Left cardiac atrium (tissue), 4 donors: ENCODE data around the gene MTHFD1L. TPM values are rescaled to one million over a fixed set of nuclear protein-coding genes. Genes with fewer than 3 reads are reported as not detected.

Experiments
- ATAC-seq, 2 donors: fragments of 200-7000 bp; cut with Tn5 transposase; one replicate each; pipeline ENCODE4 v1.9.1; 2020; ENCODE audit warnings: mild to moderate bottlenecking in 2 of 2, moderate library complexity in 2 of 2
- DNase-seq: peaks from one replicate; pipeline ENCODE4 v3.0.0-alpha.2; 2020
- intact Hi-C, 2 donors: fragments of 100-400 bp; cut with DNase I; formaldehyde crosslinking; loops; one replicate each; pipeline versions ENCODE4 v1.14.1 to v1.15.1; 2022 to 2023
- total RNA-seq, 2 donors: library from RNA; stranded (reverse); fragmentation: NEBNext Ultra II Directional; extraction: Animal tissue kit (Norgen Biotek cat#: 25700); gene quantifications; one replicate each; pipeline ENCODE4 v1.2.1, GENCODE V29; 2021
- donor health status: DM: no; HTN: yes; CAD: no.
- donor health status: DM: no; HTN: yes; CAD: no; lungs with severe emphysema.
- donor health status: DM: yes; HTN: yes; CAD: no.
- donor health status: Dilated cardiomyopathy.

The MTHFD1L gene
- total RNA-seq, 2 donors from 2014 or later, result 4.8 to 19.7 TPM

GRCh38 chr6:150924808-150925589 lies 59.5 kb downstream of the MTHFD1L start:
- peak; percentile 85 to 89 for ATAC-seq
- no peak for DNase-seq

GRCh38 chr6:150925590-150925928 lies 60.1 kb downstream of the MTHFD1L start:
- intact Hi-C loops, result no loop called here
- ATAC-seq (peak; percentile 56 to 64), DNase-seq (no peak)

More at GRCh38 chr6:150924808-150925589, 59.5 kb downstream of the MTHFD1L start:
- intact Hi-C loops, result no loop called here

- ATAC-seq (peak in 1 of 2 donors; percentile 25), DNase-seq (no peak)
- intact Hi-C loops, result no loop called here
Observed at GRCh38 chr6:150925976-150926375, 60.5 kb downstream of the MTHFD1L start.

- DNase-seq, result no peak
- no peak for ATAC-seq
- intact Hi-C loops, result no loop called here
Observed at GRCh38 chr6:150928882-150929281, 63.4 kb downstream of the MTHFD1L start.

GRCh38 chr6:150929416-150929815 lies 63.9 kb downstream of the MTHFD1L start:
- intact Hi-C loops, result no loop called here
- no peak for ATAC-seq
- no peak for DNase-seq

GRCh38 chr6:150930841-150931240 lies 65.3 kb downstream of the MTHFD1L start:
- intact Hi-C loops, result no loop called here
- ATAC-seq, result no peak
- DNase-seq, result no peak

- no peak for DNase-seq
- intact Hi-C loops, result no loop called here
- ATAC-seq, result no peak
Observed at GRCh38 chr6:150931405-150931804, 65.9 kb downstream of the MTHFD1L start.

- DNase-seq, result no peak
- intact Hi-C loops, result no loop called here
- peak in 1 of 2 donors; percentile 29 for ATAC-seq
Observed at GRCh38 chr6:150932996-150933395, 67.5 kb downstream of the MTHFD1L start.

GRCh38 chr6:150934380-150934779 lies 68.9 kb downstream of the MTHFD1L start:
- DNase-seq (no peak), ATAC-seq (no peak)
- intact Hi-C loops, result no loop called here

- intact Hi-C loops, result no loop called here
- ATAC-seq (no peak), DNase-seq (no peak)
Observed at GRCh38 chr6:150936021-150936555, 70.6 kb downstream of the MTHFD1L start.

- DNase-seq (peak; percentile 71), ATAC-seq (peak; percentile 69 to 93)
- intact Hi-C loops, result no loop called here
Observed at GRCh38 chr6:150937132-150937906, 71.8 kb downstream of the MTHFD1L start.

GRCh38 chr6:150939399-150939798 lies 73.9 kb downstream of the MTHFD1L start:
- intact Hi-C loops, result no loop called here
- DNase-seq (no peak), ATAC-seq (no peak)

GRCh38 chr6:150940941-150941340 lies 75.4 kb downstream of the MTHFD1L start:
- intact Hi-C loops, result no loop called here
- ATAC-seq, result no peak
- DNase-seq, result no peak

- DNase-seq (no peak), ATAC-seq (no peak)
- intact Hi-C loops, result no loop called here
Observed at GRCh38 chr6:150949526-150949925, 84.0 kb downstream of the MTHFD1L start.

GRCh38 chr6:150953851-150954250 lies 88.3 kb downstream of the MTHFD1L start:
- no peak for ATAC-seq
- intact Hi-C loops, result no loop called here
- no peak for DNase-seq

- intact Hi-C loops, result no loop called here
- ATAC-seq, result peak; percentile 38 to 59
- no peak for DNase-seq
Observed at GRCh38 chr6:150959166-150959565, 93.7 kb downstream of the MTHFD1L start.

- DNase-seq (no peak), ATAC-seq (no peak)
- intact Hi-C loops, result no loop called here
Observed at GRCh38 chr6:150962436-150962835, 96.9 kb downstream of the MTHFD1L start.

- ATAC-seq (no peak), DNase-seq (no peak)
- intact Hi-C loops, result no loop called here
Observed at GRCh38 chr6:150964765-150965164, 99.3 kb downstream of the MTHFD1L start.

- no peak for DNase-seq
- ATAC-seq, result no peak
- intact Hi-C loops, result no loop called here
Observed at GRCh38 chr6:150966786-150967185, 101.3 kb downstream of the MTHFD1L start.

- DNase-seq (no peak), ATAC-seq (no peak)
- intact Hi-C loops, result no loop called here
Observed at GRCh38 chr6:150967381-150967780, 101.9 kb downstream of the MTHFD1L start.
